ENCODE measurements around the gene ZBED6.
"Not testable (repeated sequence)": the region's sequence is repeated elsewhere in the genome, so short reads cannot be mapped to it uniquely, and the experiment has no call there.

DNA sequence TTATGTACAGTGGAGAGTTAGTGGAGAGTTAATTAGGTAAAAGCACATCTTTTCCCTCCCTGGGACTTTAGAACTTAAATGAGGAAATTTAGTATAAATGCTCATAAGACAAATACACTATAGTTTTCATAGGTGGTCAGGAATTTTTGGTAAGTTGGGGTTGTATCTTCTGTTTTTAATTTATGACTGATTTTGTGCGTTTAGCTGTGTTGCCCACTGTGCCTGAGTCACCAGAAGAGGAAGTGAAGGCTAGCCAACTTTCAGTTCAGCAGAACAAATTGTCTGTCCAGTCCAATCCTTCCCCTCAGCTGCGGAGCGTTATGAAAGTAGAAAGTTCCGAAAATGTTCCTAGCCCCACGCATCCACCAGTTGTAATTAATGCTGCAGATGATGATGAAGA, 33.8 kb downstream of the ZBED6 start:
- TF ChIP-seq EZH2 (IDR thresholded peaks at IDR 0.05; ENCODE audit: insufficient read depth, poor library complexity, severe bottlenecking); EZH2phosphoT487 (IDR thresholded peaks at IDR 0.05; ENCODE audit: insufficient read depth, low read depth): not testable (repeated sequence)
